H1 (cell line): ENCODE data around the gene AQP7. TPM values are rescaled to one million over a fixed set of nuclear protein-coding genes. Genes with fewer than 3 reads are reported as not detected.

Experiments
- CTCF ChIA-PET: fragments of 300-600 bp; sonication (Branson Sonifier 250); formaldehyde crosslinking; loops from one replicate; lab custom pipeline; 2021; ENCODE audit not compliant: partially characterized antibody; lab: Charles Lee
- POLR2A ChIA-PET: fragments of 300-600 bp; sonication (Branson Sonifier 250); formaldehyde crosslinking; loops from one replicate; lab custom pipeline; 2021; ENCODE audit warnings: inconsistent platforms; ENCODE audit not compliant: partially characterized antibody; lab: Charles Lee
- DNase-seq, 2 experiments: peaks; one replicate each; pipeline versions ENCODE4 v3.0.0 to v3.0.0-alpha.2; 2010 to 2022; ENCODE audit warnings: low spot score in 2 of 2, low read depth in 1 of 2, mixed read lengths in 1 of 2
- FAIRE-seq: peaks from 2 replicates; lab custom pipeline; 2011; peaks lifted over from hg19 to GRCh38; lab: Jason Lieb, UNC
- H2AFZ ChIP-seq: 2 replicates; pipeline ENCODE4 v1.8.1; 2012; ENCODE audit warnings: low read length, inconsistent platforms
- H2AK5ac ChIP-seq: 2 replicates; pipeline ENCODE4 v1.6.1; 2013; ENCODE audit warnings: low read depth, low read length
- H2BK120ac ChIP-seq: replicated peaks from 2 replicates; pipeline ENCODE3; 2013; ENCODE audit warnings: low read depth, low read length, inconsistent platforms
- H2BK12ac ChIP-seq: 2 replicates; pipeline ENCODE4 v1.6.1; 2013; ENCODE audit warnings: low read depth, low read length
- H2BK15ac ChIP-seq: 2 replicates; pipeline ENCODE4 v1.6.1; 2013; ENCODE audit warnings: low read length
- H2BK20ac ChIP-seq: 2 replicates; pipeline ENCODE4 v1.6.1; 2013; ENCODE audit warnings: low read length
- H2BK5ac ChIP-seq: 2 replicates; pipeline ENCODE4 v1.6.1; 2013; ENCODE audit warnings: low read depth, low read length
- H3K14ac ChIP-seq: 2 replicates; pipeline ENCODE4 v1.6.1; 2013; ENCODE audit warnings: inconsistent platforms; ENCODE audit not compliant: insufficient read length
- H3K18ac ChIP-seq: 2 replicates; pipeline ENCODE4 v1.6.1; 2013; ENCODE audit warnings: low read length; ENCODE audit errors: extremely low read depth
- H3K23ac ChIP-seq: 2 replicates; pipeline ENCODE4 v1.6.1; 2013; ENCODE audit warnings: inconsistent platforms; ENCODE audit not compliant: insufficient read length
- H3K23me2 ChIP-seq: 2 replicates; pipeline ENCODE4 v1.6.1; 2013; ENCODE audit warnings: low read depth, low read length
- H3K27ac ChIP-seq: 2 replicates; pipeline ENCODE4 v1.6.1; 2011; ENCODE audit warnings: low read depth, low read length, inconsistent platforms
- H3K27me3 ChIP-seq, 4 experiments: replicated peaks in 1 of 4; 1 replicate in 1 of 4; 2 replicates in 3 of 4; pipeline versions ENCODE4 v1.6.1 to v1.8.1; 2011 to 2013; ENCODE audit warnings: low read length in 3 of 4, mild to moderate bottlenecking in 3 of 4, inconsistent platforms in 2 of 4, mixed read lengths in 2 of 4, moderate library complexity in 1 of 4; ENCODE audit not compliant: control insufficient read depth in 3 of 4, insufficient read depth in 3 of 4; ENCODE audit errors: extremely low read depth in 1 of 4
- H3K36me3 ChIP-seq, 4 experiments: 2 replicates each; pipeline versions ENCODE4 v1.6.1 to v1.8.1; 2011 to 2013; ENCODE audit warnings: mild to moderate bottlenecking in 4 of 4, low read length in 3 of 4, moderate library complexity in 2 of 4, control low read depth in 1 of 4, inconsistent platforms in 1 of 4; ENCODE audit not compliant: insufficient read depth in 4 of 4, control insufficient read depth in 2 of 4
- H3K4ac ChIP-seq: replicated peaks from 2 replicates; pipeline ENCODE3; 2013; ENCODE audit warnings: low read length, low read depth, mixed read lengths, inconsistent platforms; ENCODE audit not compliant: insufficient read length
- H3K4me1 ChIP-seq, 4 experiments: replicated peaks in 1 of 4; 1 replicate in 1 of 4; 2 replicates in 3 of 4; pipeline versions ENCODE4 v1.6.1 to v1.8.1; 2011 to 2013; ENCODE audit warnings: low read length in 3 of 4, inconsistent platforms in 2 of 4, mixed read lengths in 1 of 4; ENCODE audit not compliant: insufficient read depth in 4 of 4, control insufficient read depth in 3 of 4
- H3K4me2 ChIP-seq, 2 experiments: 2 replicates each; pipeline versions ENCODE4 v1.6.1 to v1.8.1; 2011 to 2013; ENCODE audit warnings: low read depth in 2 of 2, low read length in 2 of 2, control low read depth in 1 of 2, inconsistent platforms in 1 of 2, mild to moderate bottlenecking in 1 of 2; ENCODE audit not compliant: insufficient read depth in 1 of 2
- H3K4me3 ChIP-seq, 4 experiments: fragments of 200-600, 300-600 bp in 1 of 4; sonication (generic), shearing (Covaris generic), sonication (Bioruptor Twin) in 1 of 4; 2 replicates each; pipeline versions ENCODE4 v1.5.1 to v1.8.1; 2011 to 2016; ENCODE audit warnings: low read length in 4 of 4, low read depth in 3 of 4, control low read depth in 2 of 4, inconsistent platforms in 2 of 4, mild to moderate bottlenecking in 2 of 4, mixed read lengths in 1 of 4, moderate library complexity in 1 of 4; ENCODE audit not compliant: insufficient read depth in 2 of 4; ENCODE audit errors: extremely low read depth in 1 of 4
- H3K56ac ChIP-seq: replicated peaks from 2 replicates; pipeline ENCODE3; 2013; ENCODE audit warnings: low read depth, mild to moderate bottlenecking, mixed read lengths, low read length, inconsistent platforms; ENCODE audit not compliant: insufficient read length
- H3K79me1 ChIP-seq: 2 replicates; pipeline ENCODE4 v1.6.1; 2013; ENCODE audit warnings: low read depth, low read length, control low read depth
- H3K79me2 ChIP-seq, 2 experiments: 2 replicates each; pipeline versions ENCODE4 v1.6.1 to v1.8.1; 2012 to 2013; ENCODE audit warnings: low read length in 2 of 2, mild to moderate bottlenecking in 2 of 2, inconsistent platforms in 1 of 2; ENCODE audit not compliant: insufficient read depth in 2 of 2, control insufficient read depth in 1 of 2
- H3K9ac ChIP-seq, 4 experiments: replicated peaks in 1 of 4; 1 replicate in 1 of 4; 2 replicates in 3 of 4; pipeline versions ENCODE4 v1.6.1 to v1.8.1; 2011 to 2013; ENCODE audit warnings: low read depth in 3 of 4, low read length in 3 of 4, control low read depth in 2 of 4, mild to moderate bottlenecking in 2 of 4, moderate library complexity in 2 of 4, inconsistent platforms in 1 of 4; ENCODE audit errors: extremely low read depth in 1 of 4
- H3K9me3 ChIP-seq, 2 experiments: 2 replicates each; pipeline versions ENCODE4 v1.6.1 to v1.8.1; 2012 to 2013; ENCODE audit warnings: mild to moderate bottlenecking in 2 of 2, moderate library complexity in 2 of 2, control low read depth in 1 of 2, inconsistent platforms in 1 of 2, low read depth in 1 of 2, low read length in 1 of 2, mixed read lengths in 1 of 2; ENCODE audit not compliant: insufficient read depth in 2 of 2
- H4K20me1 ChIP-seq, 2 experiments: replicated peaks in 1 of 2; 2 replicates each; pipeline versions ENCODE3 to v1.8.1; 2011 to 2013; ENCODE audit warnings: inconsistent platforms in 2 of 2, low read length in 2 of 2, mild to moderate bottlenecking in 1 of 2; ENCODE audit not compliant: insufficient read depth in 2 of 2, control insufficient read depth in 1 of 2
- H4K5ac ChIP-seq: 2 replicates; pipeline ENCODE4 v1.6.1; 2013; ENCODE audit warnings: low read length, low read depth, mixed read lengths, inconsistent platforms; ENCODE audit not compliant: insufficient read length
- H4K8ac ChIP-seq: 2 replicates; pipeline ENCODE4 v1.8.0; 2013; ENCODE audit warnings: mild to moderate bottlenecking, moderate library complexity, low read length, inconsistent platforms; ENCODE audit not compliant: insufficient read depth; ENCODE audit errors: extremely low read depth
- H4K91ac ChIP-seq: replicated peaks from 2 replicates; pipeline ENCODE3; 2013; ENCODE audit warnings: low read length, mixed read lengths, inconsistent platforms; ENCODE audit not compliant: insufficient read length
- ASH2L ChIP-seq: fragments of 200-600, 300-600 bp; sonication (generic); IDR thresholded peaks from one replicate; pipeline ENCODE4 v1.7.1; 2017; ENCODE audit warnings: low read length
- CHD1 ChIP-seq: IDR thresholded peaks from 2 replicates; pipeline ENCODE4 v1.6.1; 2012; ENCODE audit warnings: low read depth, low read length, improper control_type of control experiment
- JUND ChIP-seq: IDR thresholded peaks from 2 replicates; pipeline ENCODE4 v1.6.1; 2011; ENCODE audit warnings: mild to moderate bottlenecking, improper control_type of control experiment, low read length
- KDM1A ChIP-seq: fragments of 200-600, 300-600 bp; sonication (generic); IDR thresholded peaks from 2 replicates; pipeline ENCODE4 v1.7.1; 2016; ENCODE audit warnings: mild to moderate bottlenecking, low read length, borderline replicate concordance
- KDM4A ChIP-seq: IDR thresholded peaks from one replicate; pipeline ENCODE4 v1.7.1; 2012; ENCODE audit warnings: low read depth, mild to moderate bottlenecking, moderate library complexity, low read length, inconsistent platforms; ENCODE audit not compliant: severe bottlenecking
- KDM5A ChIP-seq: fragments of 200-600 bp; IDR thresholded peaks from 2 replicates; pipeline ENCODE4 v1.7.1; 2012; ENCODE audit warnings: mild to moderate bottlenecking, low read length, inconsistent platforms, mixed read lengths
- NANOG ChIP-seq: IDR thresholded peaks from 2 replicates; pipeline ENCODE4 v1.6.1; 2011; ENCODE audit warnings: low read length, low read depth, mild to moderate bottlenecking, inconsistent platforms; ENCODE audit not compliant: insufficient read depth, poor library complexity, severe bottlenecking
- POLR2AphosphoS5 ChIP-seq: IDR thresholded peaks from 2 replicates; pipeline ENCODE4 v1.6.1; 2011; ENCODE audit warnings: low read depth, low read length
- RNF2 ChIP-seq: fragments of 200-900, 300-1000 bp; sonication (generic); IDR thresholded peaks from 2 replicates; pipeline ENCODE4 v1.7.1; 2016; ENCODE audit warnings: borderline replicate concordance, low read depth, mild to moderate bottlenecking, antibody characterized with exemption, low read length; ENCODE audit not compliant: poor library complexity, severe bottlenecking; ENCODE audit errors: missing control alignments
- RXRA ChIP-seq: IDR thresholded peaks from 2 replicates; pipeline ENCODE4 v1.6.1; 2011; ENCODE audit warnings: low read depth, mild to moderate bottlenecking, low read length, moderate library complexity; ENCODE audit not compliant: insufficient read depth
- TCF12 ChIP-seq: IDR thresholded peaks from 2 replicates; pipeline ENCODE4 v1.6.1; 2011; ENCODE audit warnings: low read depth, mild to moderate bottlenecking, low read length
- ZNF274 ChIP-seq: IDR thresholded peaks from 2 replicates; pipeline ENCODE4 v1.7.0; 2012; ENCODE audit warnings: low read length, borderline replicate concordance; ENCODE audit errors: extremely low read depth
- whole genome bisulfite sequencing, 2 experiments: shearing (Covaris generic) in 1 of 2; methylation state at CpG; one replicate each; pipeline versions ENCODE4 v1.1.6 to v1.1.7; 2013 to 2015; ENCODE audit warnings: low lambda C conversion rate in 2 of 2, mixed read lengths in 2 of 2, inconsistent platforms in 1 of 2, low coverage in 1 of 2, missing lambda C conversion rate in 1 of 2; ENCODE audit not compliant: insufficient replicate concordance in 2 of 2, insufficient coverage in 1 of 2, insufficient read length in 1 of 2; ENCODE audit errors: extremely low coverage in 1 of 2, missing lambda C conversion rate in 1 of 2; 5-methylcytosine and 5-hydroxymethylcytosine counted together
- polyA plus RNA-seq, 7 experiments: library from polyadenylated mRNA; depleted of rRNA in 3 of 7; stranded (reverse) in 5 of 7; unstranded in 2 of 7; fragments of >200 nt in 5 of 7; fragments of 200-250 nt in 2 of 7; gene quantifications; 1 replicate in 5 of 7; 2 replicates in 1 of 7; 4 replicates in 1 of 7; pipeline versions ENCODE4 v1.2.1 to v1.2.3, GENCODE V29; 2011 to 2013; ENCODE audit warnings: missing spikeins in 2 of 7, mixed read lengths in 2 of 7
- total RNA-seq: library from RNA; stranded (reverse); fragmentation: NEBNext Ultra II Directional; extraction: Animal tissue kit (Norgen Biotek cat#: 25700); gene quantifications from 2 replicates; pipeline ENCODE4 v1.2.1, GENCODE V29; 2021
- TF ChIP-seq, protein P1 (sequence below): IDR thresholded peaks from 2 replicates; pipeline ENCODE4 v1.6.1; 2011; ENCODE audit warnings: low read length, improper control_type of control experiment

AQP7 gene
- total and polyA plus RNA-seq, 2 of the 8 experiments (the other 6 are each of a cell fraction or from before 2014, with no cell fraction given) = not detected

DNA sequence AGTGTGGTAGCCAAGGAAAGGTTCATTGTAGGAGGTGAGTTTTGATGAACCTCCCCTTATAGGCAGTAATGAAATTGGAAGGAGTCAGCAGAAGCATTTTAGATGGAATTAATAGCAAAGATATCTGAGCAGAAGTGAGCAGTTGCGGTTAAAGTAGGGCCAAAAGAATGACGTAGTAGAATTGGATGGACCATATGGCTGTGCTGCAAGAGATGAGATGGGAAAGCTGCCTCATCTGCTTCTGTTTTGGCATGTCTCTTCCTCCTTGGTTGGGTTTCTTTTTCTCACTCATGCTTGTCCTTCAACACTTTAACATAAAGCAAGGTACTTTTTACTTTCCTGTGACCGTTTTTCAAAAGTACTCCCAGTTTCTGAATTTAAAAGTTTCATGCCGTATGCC lies 55.8 kb downstream of the AQP7 start:
- H3K36me3 ChIP-seq = peaks cover 15 to 51% (median 37%) of the 10 kb centered on the region in 4 experiments
- H2BK15ac ChIP-seq = no peak overlapping the region
- no peak overlapping the region for H3K9ac ChIP-seq
- H3K23me2 ChIP-seq = no peaks in the 10 kb centered on the region
- no peak overlapping the region for H3K23ac ChIP-seq
- H3K79me1 ChIP-seq = no peaks in the 10 kb centered on the region
- H2BK5ac ChIP-seq = no peak overlapping the region
- no peak overlapping the region for H3K4me2 ChIP-seq
- no peak overlapping the region for H3K56ac ChIP-seq
- no peak overlapping the region for H4K8ac ChIP-seq
- no peak overlapping the region for H3K14ac ChIP-seq
- no peak overlapping the region for H4K5ac ChIP-seq
- no peak overlapping the region for H2AFZ ChIP-seq
- 96% methylated on average over 4 of the region's 4 CpGs; no CpG with 5 or more reads in 1 of the 2 experiments for WGBS, 2 experiments
- FAIRE-seq (no peak), DNase-seq (no peak)
- ChIA-PET POLR2A (no interaction called here), CTCF (no interaction called here)
- no peaks in the 10 kb centered on the region for H3K4me1 ChIP-seq
- no peaks in the 10 kb centered on the region for H3K27me3 ChIP-seq
- no peak overlapping the region for H2AK5ac ChIP-seq
- no peak overlapping the region for H3K27ac ChIP-seq
- H3K4ac ChIP-seq = no peak overlapping the region
- peaks cover 2 to 3% of the 10 kb centered on the region in 2 experiments for H4K20me1 ChIP-seq
- no peak overlapping the region for H3K18ac ChIP-seq
- H3K4me3 ChIP-seq = no peak overlapping the region
- no peak overlapping the region for H4K91ac ChIP-seq
- H2BK12ac ChIP-seq = no peak overlapping the region
- H2BK20ac ChIP-seq = no peak overlapping the region
- no peak overlapping the region for H2BK120ac ChIP-seq
- no peaks in the 10 kb centered on the region for H3K9me3 ChIP-seq
- no peaks in the 10 kb centered on the region for H3K79me2 ChIP-seq
- no peak for TF ChIP-seq RNF2
- TF ChIP-seq, protein P1, sequence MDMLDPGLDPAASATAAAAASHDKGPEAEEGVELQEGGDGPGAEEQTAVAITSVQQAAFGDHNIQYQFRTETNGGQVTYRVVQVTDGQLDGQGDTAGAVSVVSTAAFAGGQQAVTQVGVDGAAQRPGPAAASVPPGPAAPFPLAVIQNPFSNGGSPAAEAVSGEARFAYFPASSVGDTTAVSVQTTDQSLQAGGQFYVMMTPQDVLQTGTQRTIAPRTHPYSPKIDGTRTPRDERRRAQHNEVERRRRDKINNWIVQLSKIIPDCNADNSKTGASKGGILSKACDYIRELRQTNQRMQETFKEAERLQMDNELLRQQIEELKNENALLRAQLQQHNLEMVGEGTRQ = no peak
- TF ChIP-seq KDM1A = no peak
- no peak for TF ChIP-seq CHD1
- TF ChIP-seq RXRA = no peak
- TF ChIP-seq ASH2L = no peak
- no peak for TF ChIP-seq TCF12
- TF ChIP-seq KDM4A = no peak
- no peak for TF ChIP-seq JUND
- no peak for TF ChIP-seq NANOG
- TF ChIP-seq KDM5A = no peak
- TF ChIP-seq ZNF274 = no peak
- no peak for TF ChIP-seq POLR2AphosphoS5
